A673 (cell line): ENCODE results near the gene SLC41A2. TPM values are rescaled to one million over a fixed set of nuclear protein-coding genes. Genes with fewer than 3 reads are reported as not detected.
"Not testable (repeated sequence)": the region's sequence is repeated elsewhere in the genome, so short reads cannot be mapped to it uniquely, and the experiment has no call there.

Source experiments
- BruUV-seq: library from RNA; stranded (reverse); fragments of 400-500 nt; replicated peaks from 2 replicates; lab custom pipeline; 2021; lab: Mats Ljungman, UMichigan
- CTCF ChIA-PET: fragments of 300-600 bp; sonication (Branson Sonifier 250); formaldehyde crosslinking; loops from one replicate; lab custom pipeline; 2022; ENCODE audit warnings: antibody characterized with exemption; lab: Charles Lee
- POLR2A ChIA-PET: fragments of 300-600 bp; sonication (Branson Sonifier 250); formaldehyde crosslinking; loops from one replicate; lab custom pipeline; 2022; ENCODE audit warnings: antibody characterized with exemption; ENCODE audit not compliant: low non-redundant PET; lab: Charles Lee
- DNase-seq: peaks from one replicate; pipeline ENCODE4 v3.0.0-alpha.2; 2015; ENCODE audit warnings: low spot score
- H3K27ac ChIP-seq: fragments of 200-600 bp; sonication (generic); 2 replicates; pipeline ENCODE4 v1.5.1; 2016; ENCODE audit warnings: mixed run types, low read depth, mild to moderate bottlenecking, mixed read lengths, antibody characterized with exemption, low read length; ENCODE audit not compliant: poor library complexity, severe bottlenecking
- H3K27me3 ChIP-seq: fragments of 200-600 bp; sonication (generic); replicated peaks from 2 replicates; pipeline ENCODE4 v1.6.1; 2017; ENCODE audit warnings: mixed run types, low read depth, mild to moderate bottlenecking, mixed read lengths, antibody characterized with exemption, low read length; ENCODE audit not compliant: insufficient read depth, poor library complexity
- H3K36me3 ChIP-seq: fragments of 200-600 bp; sonication (generic); 2 replicates; pipeline ENCODE4 v1.6.1; 2016; ENCODE audit warnings: mixed run types, mild to moderate bottlenecking, mixed read lengths, antibody characterized with exemption, low read length; ENCODE audit not compliant: insufficient read depth, poor library complexity, severe bottlenecking
- H3K4me1 ChIP-seq: fragments of 200-600 bp; sonication (generic); 2 replicates; pipeline ENCODE4 v1.6.1; 2017; ENCODE audit warnings: mixed run types, mild to moderate bottlenecking, mixed read lengths, antibody characterized with exemption, low read length; ENCODE audit not compliant: insufficient read depth, poor library complexity, severe bottlenecking
- H3K4me3 ChIP-seq: fragments of 200-600 bp; sonication (generic); 2 replicates; pipeline ENCODE4 v1.5.1; 2016; ENCODE audit warnings: low read depth, mixed run types, mild to moderate bottlenecking, mixed read lengths, low read length; ENCODE audit not compliant: poor library complexity, severe bottlenecking
- H3K9me3 ChIP-seq: fragments of 200-600 bp; sonication (generic); 2 replicates; pipeline ENCODE4 v1.6.1; 2016; ENCODE audit warnings: mixed run types, low read depth, mild to moderate bottlenecking, mixed read lengths, antibody characterized with exemption, low read length; ENCODE audit not compliant: poor library complexity, severe bottlenecking
- EZH2 ChIP-seq: fragments of 200-600 bp; sonication (generic); IDR thresholded peaks from 2 replicates; pipeline ENCODE4 v1.6.1; 2017; ENCODE audit warnings: borderline replicate concordance, low read depth, mild to moderate bottlenecking, mixed read lengths, antibody characterized with exemption, low read length; ENCODE audit not compliant: poor library complexity, severe bottlenecking
- intact Hi-C: fragments of 100-400 bp; cut with micrococcal nuclease; formaldehyde crosslinking; loops from one replicate; pipeline ENCODE4 v1.10.0; 2022; ENCODE audit not compliant: unreplicated experiment
- total RNA-seq: library from RNA; stranded (reverse); gene quantifications from 2 replicates; pipeline ENCODE4 v1.2.3, GENCODE V29; 2021
- TF ChIP-seq, protein P1 (sequence below): fragments of 300-800, 200-600 bp; sonication (generic); conservative IDR thresholded peaks from 2 replicates; pipeline ENCODE4 v1.5.1; 2017; ENCODE audit warnings: low read depth, mild to moderate bottlenecking, antibody characterized with exemption, low read length, moderate library complexity, mixed read lengths

Gene SLC41A2
- total RNA-seq, 1 experiment from 2014 or later, result 0.24 TPM

DNA sequence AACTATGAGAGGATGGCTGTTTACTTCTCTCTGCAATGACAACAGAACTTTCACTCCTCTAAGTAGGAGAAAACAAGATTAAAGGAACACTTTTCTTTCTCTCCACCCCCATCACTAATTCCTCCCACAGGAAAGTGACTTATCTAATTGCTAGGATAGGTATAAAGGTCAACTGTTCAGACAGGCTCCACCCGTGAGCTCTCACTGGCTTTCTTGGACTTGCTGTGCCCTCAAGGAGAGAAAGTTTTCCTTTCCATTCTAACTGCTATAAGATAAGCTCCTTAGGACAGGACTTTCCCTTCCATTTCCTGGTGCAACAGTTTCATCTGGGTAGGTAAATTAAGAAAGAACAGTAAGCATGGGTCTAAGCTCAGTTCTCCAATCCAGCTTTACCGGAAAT lies 4.8 kb downstream of the SLC41A2 start:
- DNase-seq, result no peak
- Histone ChIP-seq H3K9me3 (no peaks in the 10 kb centered on the region), H3K4me1 (no peaks in the 10 kb centered on the region), H3K4me3 (no peak overlapping the region), H3K27ac (no peak overlapping the region), H3K27me3 (peaks cover 70% of the 10 kb centered on the region), H3K36me3 (no peaks in the 10 kb centered on the region)
- ChIA-PET CTCF (no interaction called here), POLR2A (no interaction called here)
- intact Hi-C loops, result no loop called here
- no TSS peak for BruUV-seq
- TF ChIP-seq EZH2, result no peak
- TF ChIP-seq, protein P1, sequence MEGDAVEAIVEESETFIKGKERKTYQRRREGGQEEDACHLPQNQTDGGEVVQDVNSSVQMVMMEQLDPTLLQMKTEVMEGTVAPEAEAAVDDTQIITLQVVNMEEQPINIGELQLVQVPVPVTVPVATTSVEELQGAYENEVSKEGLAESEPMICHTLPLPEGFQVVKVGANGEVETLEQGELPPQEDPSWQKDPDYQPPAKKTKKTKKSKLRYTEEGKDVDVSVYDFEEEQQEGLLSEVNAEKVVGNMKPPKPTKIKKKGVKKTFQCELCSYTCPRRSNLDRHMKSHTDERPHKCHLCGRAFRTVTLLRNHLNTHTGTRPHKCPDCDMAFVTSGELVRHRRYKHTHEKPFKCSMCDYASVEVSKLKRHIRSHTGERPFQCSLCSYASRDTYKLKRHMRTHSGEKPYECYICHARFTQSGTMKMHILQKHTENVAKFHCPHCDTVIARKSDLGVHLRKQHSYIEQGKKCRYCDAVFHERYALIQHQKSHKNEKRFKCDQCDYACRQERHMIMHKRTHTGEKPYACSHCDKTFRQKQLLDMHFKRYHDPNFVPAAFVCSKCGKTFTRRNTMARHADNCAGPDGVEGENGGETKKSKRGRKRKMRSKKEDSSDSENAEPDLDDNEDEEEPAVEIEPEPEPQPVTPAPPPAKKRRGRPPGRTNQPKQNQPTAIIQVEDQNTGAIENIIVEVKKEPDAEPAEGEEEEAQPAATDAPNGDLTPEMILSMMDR, result no peak

DNA sequence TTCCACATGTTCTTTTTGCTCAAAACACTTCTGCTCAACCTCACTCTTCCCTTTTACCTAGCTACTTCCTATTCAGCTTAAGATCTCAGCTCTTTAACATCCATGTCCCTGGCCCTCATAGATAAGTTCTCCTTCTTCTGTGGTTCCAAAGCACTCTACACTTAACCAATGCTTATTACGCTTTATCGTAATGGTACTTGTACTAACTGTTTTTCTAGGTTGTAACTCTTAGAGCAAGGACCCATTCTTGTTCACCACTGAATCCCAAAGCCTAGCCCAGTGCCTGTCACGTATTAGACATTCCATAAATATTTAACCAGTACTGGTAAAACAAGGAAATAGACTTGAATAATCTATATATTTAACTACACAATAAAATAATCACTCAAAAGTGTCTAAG lies 5.3 kb downstream of the SLC41A2 start:
- Histone ChIP-seq H3K27ac (no peak overlapping the region), H3K27me3 (peaks cover 68% of the 10 kb centered on the region), H3K4me1 (no peaks in the 10 kb centered on the region), H3K36me3 (no peaks in the 10 kb centered on the region), H3K4me3 (no peak overlapping the region), H3K9me3 (no peaks in the 10 kb centered on the region)
- DNase-seq, result no peak
- ChIA-PET POLR2A (no interaction called here), CTCF (no interaction called here)
- intact Hi-C loops, result no loop called here
- no peak for TF ChIP-seq EZH2
- TF ChIP-seq, protein P1, result no peak
- BruUV-seq, result no TSS peak

DNA sequence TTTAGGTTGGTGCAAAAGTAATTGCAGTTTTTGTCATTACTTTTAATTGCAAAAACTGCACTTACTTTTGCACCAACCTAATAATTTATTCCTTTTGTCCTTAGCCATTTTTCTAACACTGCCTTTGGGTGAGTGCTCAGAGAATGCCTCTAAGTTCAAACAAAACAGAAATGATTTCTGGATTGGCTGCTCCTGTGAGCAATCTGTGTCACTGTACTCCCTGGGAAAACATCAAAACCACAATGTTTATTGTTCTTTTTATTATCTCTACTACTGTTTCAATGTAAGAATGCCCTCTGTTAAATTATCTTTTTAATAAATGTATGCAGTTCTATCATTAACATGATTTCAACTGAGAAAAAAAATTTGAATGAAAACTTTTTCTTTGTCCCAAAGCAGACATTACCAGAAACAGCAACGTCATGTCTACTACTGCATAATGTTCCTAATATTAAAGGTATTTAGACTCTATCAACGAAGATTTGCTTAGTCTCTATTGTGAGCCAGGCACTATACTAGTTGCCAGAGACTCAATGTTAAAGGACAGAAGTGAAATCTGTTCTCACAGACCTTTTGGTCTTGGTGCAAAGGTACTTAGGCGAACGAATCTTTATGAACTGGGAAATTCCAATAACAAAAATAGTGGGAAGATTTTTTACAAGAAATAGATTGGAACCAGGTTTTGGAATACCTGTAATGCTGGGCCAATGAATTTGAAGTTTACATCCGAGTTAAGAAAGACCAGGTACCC lies 6.2 kb downstream of the SLC41A2 start:
- ChIA-PET POLR2A (no interaction called here), CTCF (no interaction called here)
- no peak for DNase-seq
- Histone ChIP-seq H3K4me3 (no peak overlapping the region), H3K4me1 (no peaks in the 10 kb centered on the region), H3K27ac (no peak overlapping the region), H3K36me3 (no peaks in the 10 kb centered on the region), H3K27me3 (peaks cover 59% of the 10 kb centered on the region), H3K9me3 (no peaks in the 10 kb centered on the region)
- intact Hi-C loops, result no loop called here
- no peak for TF ChIP-seq EZH2
- TF ChIP-seq, protein P1, result no peak
- BruUV-seq, result no TSS peak

DNA sequence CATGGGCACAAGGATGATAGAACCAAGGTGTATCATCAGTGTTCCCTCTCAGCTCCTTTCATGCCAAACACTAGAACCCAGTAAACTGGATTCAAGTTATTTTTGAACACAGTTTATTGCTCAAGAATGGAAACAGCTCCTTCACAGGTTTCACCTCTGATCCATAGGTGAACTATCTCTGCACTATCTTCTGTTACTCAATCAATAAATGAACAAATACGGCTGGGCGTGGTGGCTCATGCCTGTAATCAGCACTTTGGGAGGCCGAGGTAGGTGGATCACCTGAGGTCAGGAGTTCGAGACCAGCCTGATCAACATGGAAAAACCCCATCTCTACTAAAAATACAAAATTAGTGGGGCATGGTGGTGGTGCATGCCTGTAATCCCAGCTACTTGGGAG lies 9.4 kb downstream of the SLC41A2 start:
- CTCF ChIA-PET, H3K27ac ChIP-seq, H3K4me1 ChIP-seq, BruUV-seq, H3K4me3 ChIP-seq, H3K9me3 ChIP-seq, DNase-seq, H3K36me3 ChIP-seq, intact Hi-C loops: not testable (repeated sequence)
- POLR2A ChIA-PET, result interaction anchor here (0.5 kb wide), 1 partner anchor 91 kb away, joined by 14 read pairs; no protein-coding TSS in a partner anchor
- H3K27me3 ChIP-seq, result peaks cover 37% of the 10 kb centered on the region
